Measurements from ENCODE around the gene S100A3. TPM values are rescaled to one million over a fixed set of nuclear protein-coding genes. Genes with fewer than 3 reads are reported as not detected.

The S100A3 gene
- total and polyA plus RNA-seq, 2 of the 13 experiments (the other 11 are each of a cell fraction or from before 2014, with no cell fraction given) = 2.5 to 4.5 TPM

DNA sequence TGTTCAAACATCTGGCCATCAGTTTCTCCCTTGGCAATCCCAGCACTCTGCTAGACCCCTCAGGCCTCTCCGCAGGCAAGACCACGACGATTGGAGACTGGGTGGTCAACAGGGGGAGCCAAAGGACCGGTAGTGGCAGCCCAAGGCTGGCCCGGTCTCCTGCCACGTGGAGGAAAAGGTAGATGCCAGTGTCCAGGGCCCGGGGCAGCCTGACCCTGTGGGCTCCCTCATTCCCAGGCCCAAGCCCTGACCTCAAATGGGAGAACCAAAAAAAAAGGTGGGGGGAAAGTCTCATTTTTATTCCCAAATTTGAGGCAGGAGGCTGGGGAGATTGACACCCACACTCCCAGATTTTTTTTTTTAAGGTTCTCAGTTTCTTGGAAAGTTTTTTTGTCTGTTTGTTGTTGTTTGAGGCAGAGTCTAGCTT, 38.1 kb downstream of the S100A3 start (continued):
- no peak for TF ChIP-seq HNF1A (IDR thresholded peaks at IDR 0.05; ENCODE audit: low read depth)
- no peak for TF ChIP-seq HNF1A (CRISPR knock-in tag; IDR thresholded peaks at IDR 0.05; ENCODE audit: borderline replicate concordance)
- no peak for TF ChIP-seq ZNF672 (CRISPR knock-in tag; IDR thresholded peaks at IDR 0.05)
- peak; percentile 61; the same call in 1 of the 2 replicates for TF ChIP-seq ZNF788 (CRISPR knock-in tag; IDR thresholded peaks at IDR 0.05; ENCODE audit: borderline replicate concordance)
- TF ChIP-seq NFKBIZ (CRISPR knock-in tag; IDR thresholded peaks at IDR 0.05) = no peak
- TF ChIP-seq, protein P1, sequence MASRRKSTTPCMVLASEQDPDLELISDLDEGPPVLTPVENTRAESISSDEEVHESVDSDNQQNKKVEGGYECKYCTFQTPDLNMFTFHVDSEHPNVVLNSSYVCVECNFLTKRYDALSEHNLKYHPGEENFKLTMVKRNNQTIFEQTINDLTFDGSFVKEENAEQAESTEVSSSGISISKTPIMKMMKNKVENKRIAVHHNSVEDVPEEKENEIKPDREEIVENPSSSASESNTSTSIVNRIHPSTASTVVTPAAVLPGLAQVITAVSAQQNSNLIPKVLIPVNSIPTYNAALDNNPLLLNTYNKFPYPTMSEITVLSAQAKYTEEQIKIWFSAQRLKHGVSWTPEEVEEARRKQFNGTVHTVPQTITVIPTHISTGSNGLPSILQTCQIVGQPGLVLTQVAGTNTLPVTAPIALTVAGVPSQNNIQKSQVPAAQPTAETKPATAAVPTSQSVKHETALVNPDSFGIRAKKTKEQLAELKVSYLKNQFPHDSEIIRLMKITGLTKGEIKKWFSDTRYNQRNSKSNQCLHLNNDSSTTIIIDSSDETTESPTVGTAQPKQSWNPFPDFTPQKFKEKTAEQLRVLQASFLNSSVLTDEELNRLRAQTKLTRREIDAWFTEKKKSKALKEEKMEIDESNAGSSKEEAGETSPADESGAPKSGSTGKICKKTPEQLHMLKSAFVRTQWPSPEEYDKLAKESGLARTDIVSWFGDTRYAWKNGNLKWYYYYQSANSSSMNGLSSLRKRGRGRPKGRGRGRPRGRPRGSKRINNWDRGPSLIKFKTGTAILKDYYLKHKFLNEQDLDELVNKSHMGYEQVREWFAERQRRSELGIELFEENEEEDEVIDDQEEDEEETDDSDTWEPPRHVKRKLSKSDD (CRISPR knock-in tag; IDR thresholded peaks at IDR 0.05; ENCODE audit: low read depth) = no peak
- peak; percentile 71 for TF ChIP-seq SALL1 (CRISPR knock-in tag; IDR thresholded peaks at IDR 0.05)
- no peak for TF ChIP-seq NR1H2 (CRISPR knock-in tag; IDR thresholded peaks at IDR 0.05; ENCODE audit: borderline replicate concordance, low read depth)
- no peak for TF ChIP-seq FOXO1 (CRISPR knock-in tag; IDR thresholded peaks at IDR 0.05)
- TF ChIP-seq, protein P2, sequence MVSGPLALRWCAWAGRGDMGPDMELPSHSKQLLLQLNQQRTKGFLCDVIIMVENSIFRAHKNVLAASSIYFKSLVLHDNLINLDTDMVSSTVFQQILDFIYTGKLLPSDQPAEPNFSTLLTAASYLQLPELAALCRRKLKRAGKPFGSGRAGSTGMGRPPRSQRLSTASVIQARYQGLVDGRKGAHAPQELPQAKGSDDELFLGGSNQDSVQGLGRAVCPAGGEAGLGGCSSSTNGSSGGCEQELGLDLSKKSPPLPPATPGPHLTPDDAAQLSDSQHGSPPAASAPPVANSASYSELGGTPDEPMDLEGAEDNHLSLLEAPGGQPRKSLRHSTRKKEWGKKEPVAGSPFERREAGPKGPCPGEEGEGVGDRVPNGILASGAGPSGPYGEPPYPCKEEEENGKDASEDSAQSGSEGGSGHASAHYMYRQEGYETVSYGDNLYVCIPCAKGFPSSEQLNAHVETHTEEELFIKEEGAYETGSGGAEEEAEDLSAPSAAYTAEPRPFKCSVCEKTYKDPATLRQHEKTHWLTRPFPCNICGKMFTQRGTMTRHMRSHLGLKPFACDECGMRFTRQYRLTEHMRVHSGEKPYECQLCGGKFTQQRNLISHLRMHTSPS (CRISPR knock-in tag; IDR thresholded peaks at IDR 0.05; ENCODE audit: low read depth) = 0 out of 2 replicates have a peak, but pooled peaks have one; percentile 30
- peak; percentile 35; the same call in 1 of the 2 replicates for TF ChIP-seq DRAP1 (CRISPR knock-in tag; IDR thresholded peaks at IDR 0.05)
- TF ChIP-seq NR2C2 (CRISPR knock-in tag; IDR thresholded peaks at IDR 0.05; ENCODE audit: borderline replicate concordance) = no peak
- TF ChIP-seq ZBTB42 (CRISPR knock-in tag; IDR thresholded peaks at IDR 0.05) = no peak

Measured in HepG2 (cell line).